ENCODE measurements around the gene FECH.

Gene FECH

GRCh38 chr18:57589161-57589560 is 2.7 kb upstream of the FECH start:
- DNase-seq (ENCODE audit: low read depth): no peak
- H3K4me3 ChIP-seq (ENCODE audit: low read length): no peak overlapping the region
- TF ChIP-seq CTCF (conservative IDR thresholded peaks at IDR 0.05; ENCODE audit: low read length): no peak

GRCh38 chr18:57587098-57587661 is 678 bp upstream of the FECH start:
- peak overlapping the region; percentile 93 for H3K4me3 ChIP-seq (ENCODE audit: low read length)
- no peak for TF ChIP-seq CTCF (conservative IDR thresholded peaks at IDR 0.05; ENCODE audit: low read length)
- no peak for DNase-seq (ENCODE audit: low read depth)

- no peak for TF ChIP-seq CTCF (conservative IDR thresholded peaks at IDR 0.05; ENCODE audit: low read length)
- H3K4me3 ChIP-seq (ENCODE audit: low read length): peak overlapping the region; percentile 93
- DNase-seq (ENCODE audit: low read depth): no peak
Observed at GRCh38 chr18:57585855-57586250, 649 bp downstream of the FECH start.

- TF ChIP-seq CTCF (conservative IDR thresholded peaks at IDR 0.05; ENCODE audit: low read length): no peak
- no peak for DNase-seq (ENCODE audit: low read depth)
Observed at GRCh38 chr18:57585421-57585820, 1.1 kb downstream of the FECH start.

GRCh38 chr18:57584444-57584843 is 2.1 kb downstream of the FECH start:
- no peak for TF ChIP-seq CTCF (conservative IDR thresholded peaks at IDR 0.05; ENCODE audit: low read length)
- no peak for DNase-seq (ENCODE audit: low read depth)
- no peak overlapping the region for H3K4me3 ChIP-seq (ENCODE audit: low read length)

More at GRCh38 chr18:57585421-57585820, 1.1 kb downstream of the FECH start:
- peak overlapping the region; percentile 93 for H3K4me3 ChIP-seq (ENCODE audit: low read length)

GRCh38 chr18:57583297-57583835 is 3.1 kb downstream of the FECH start:
- H3K4me3 ChIP-seq (ENCODE audit: low read length): no peak overlapping the region
- no peak for DNase-seq (ENCODE audit: low read depth)

More at GRCh38 chr18:57583297-57583835, 3.1 kb downstream of the FECH start:
- no peak for TF ChIP-seq CTCF (conservative IDR thresholded peaks at IDR 0.05; ENCODE audit: low read length)

Measured in AG10803 (cell line).